Measurements from ENCODE around the gene SDF2. TPM values are rescaled to one million over a fixed set of nuclear protein-coding genes. Genes with fewer than 3 reads are reported as not detected.

The SDF2 gene
- total and polyA plus RNA-seq, 9 of the 15 experiments (the other 6 are each of a cell fraction or from before 2014, with no cell fraction given): 41.2 to 132 (median 65.6) TPM

DNA sequence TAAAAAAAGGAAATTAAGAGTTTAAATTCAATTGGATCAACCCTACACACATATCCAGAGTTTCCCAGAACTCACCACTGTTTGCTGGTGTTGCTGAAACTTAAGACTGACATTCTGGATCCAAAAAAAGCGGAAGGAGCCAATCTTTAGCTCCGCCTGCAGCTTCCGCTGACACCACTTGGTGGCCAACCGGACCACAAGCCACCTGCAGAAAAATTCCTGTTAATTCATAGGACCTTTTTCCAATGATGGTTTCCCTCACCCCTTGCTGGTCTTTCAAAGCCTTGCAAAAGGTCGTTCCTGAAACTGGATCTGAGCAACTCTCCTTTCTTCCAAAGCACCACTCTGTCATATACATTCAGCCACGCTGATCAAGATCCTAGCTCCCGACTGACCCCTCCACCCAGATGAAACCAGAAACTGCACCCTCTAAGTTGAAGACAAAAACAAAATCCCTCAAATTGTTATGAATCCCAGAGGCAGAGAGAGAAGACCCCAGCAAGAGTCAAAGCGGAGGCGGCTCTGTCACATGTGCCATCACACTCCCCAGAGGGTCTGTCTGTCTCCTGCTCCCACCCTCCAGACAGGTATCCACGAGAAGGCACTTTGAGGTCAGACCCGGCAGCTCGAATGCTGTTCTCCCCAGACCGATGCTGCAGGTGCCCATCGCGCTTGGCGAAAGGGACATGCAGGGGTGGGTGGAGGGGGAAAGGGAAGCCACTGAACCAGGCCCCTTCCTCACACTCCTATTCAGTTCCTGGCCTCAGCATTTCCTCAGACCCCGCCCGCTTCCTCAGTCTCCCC lies 17.5 kb downstream of the SDF2 start (continued):
- TF ChIP-seq, protein P1, sequence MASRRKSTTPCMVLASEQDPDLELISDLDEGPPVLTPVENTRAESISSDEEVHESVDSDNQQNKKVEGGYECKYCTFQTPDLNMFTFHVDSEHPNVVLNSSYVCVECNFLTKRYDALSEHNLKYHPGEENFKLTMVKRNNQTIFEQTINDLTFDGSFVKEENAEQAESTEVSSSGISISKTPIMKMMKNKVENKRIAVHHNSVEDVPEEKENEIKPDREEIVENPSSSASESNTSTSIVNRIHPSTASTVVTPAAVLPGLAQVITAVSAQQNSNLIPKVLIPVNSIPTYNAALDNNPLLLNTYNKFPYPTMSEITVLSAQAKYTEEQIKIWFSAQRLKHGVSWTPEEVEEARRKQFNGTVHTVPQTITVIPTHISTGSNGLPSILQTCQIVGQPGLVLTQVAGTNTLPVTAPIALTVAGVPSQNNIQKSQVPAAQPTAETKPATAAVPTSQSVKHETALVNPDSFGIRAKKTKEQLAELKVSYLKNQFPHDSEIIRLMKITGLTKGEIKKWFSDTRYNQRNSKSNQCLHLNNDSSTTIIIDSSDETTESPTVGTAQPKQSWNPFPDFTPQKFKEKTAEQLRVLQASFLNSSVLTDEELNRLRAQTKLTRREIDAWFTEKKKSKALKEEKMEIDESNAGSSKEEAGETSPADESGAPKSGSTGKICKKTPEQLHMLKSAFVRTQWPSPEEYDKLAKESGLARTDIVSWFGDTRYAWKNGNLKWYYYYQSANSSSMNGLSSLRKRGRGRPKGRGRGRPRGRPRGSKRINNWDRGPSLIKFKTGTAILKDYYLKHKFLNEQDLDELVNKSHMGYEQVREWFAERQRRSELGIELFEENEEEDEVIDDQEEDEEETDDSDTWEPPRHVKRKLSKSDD (conservative IDR thresholded peaks at IDR 0.05; ENCODE audit: low read length): no peak
- TF ChIP-seq FOXJ3 (CRISPR knock-in tag; IDR thresholded peaks at IDR 0.05): no peak
- TF ChIP-seq JUND (IDR thresholded peaks at IDR 0.05; ENCODE audit: borderline replicate concordance, low read depth, low read length): peak; percentile 57; the same call in 1 of the 2 replicates
- TF ChIP-seq JUND (tag; IDR thresholded peaks at IDR 0.05; ENCODE audit: borderline replicate concordance, low read depth, low read length): 0 out of 3 replicates have a peak, but pooled peaks have one; percentile 14
- no peak for TF ChIP-seq ADNP (tag; IDR thresholded peaks at IDR 0.05)
- no peak for TF ChIP-seq KLF13 (tag; IDR thresholded peaks at IDR 0.05; ENCODE audit: borderline replicate concordance, low read depth)
- TF ChIP-seq ZNF696 (CRISPR knock-in tag; conservative IDR thresholded peaks at IDR 0.05): no peak
- TF ChIP-seq ZEB2 (IDR thresholded peaks at IDR 0.05): peak; percentile 19; the same call in 1 of the 2 replicates
- 0 out of 2 replicates have a peak, but pooled peaks have one; percentile 22 for TF ChIP-seq FOXP1 (CRISPR knock-in tag; IDR thresholded peaks at IDR 0.05)
- TF ChIP-seq JUN (IDR thresholded peaks at IDR 0.05; ENCODE audit: borderline replicate concordance, low read depth, low read length): 0 out of 2 replicates have a peak, but pooled peaks have one; percentile 41
- TF ChIP-seq JUN (CRISPR knock-in tag; IDR thresholded peaks at IDR 0.05; ENCODE audit: borderline replicate concordance): no peak
- 0 out of 2 replicates have a peak, but pooled peaks have one; percentile 38 for TF ChIP-seq ZBTB7A (IDR thresholded peaks at IDR 0.05; ENCODE audit: borderline replicate concordance, control insufficient read depth, low read depth, low read length)
- TF ChIP-seq, protein P2, sequence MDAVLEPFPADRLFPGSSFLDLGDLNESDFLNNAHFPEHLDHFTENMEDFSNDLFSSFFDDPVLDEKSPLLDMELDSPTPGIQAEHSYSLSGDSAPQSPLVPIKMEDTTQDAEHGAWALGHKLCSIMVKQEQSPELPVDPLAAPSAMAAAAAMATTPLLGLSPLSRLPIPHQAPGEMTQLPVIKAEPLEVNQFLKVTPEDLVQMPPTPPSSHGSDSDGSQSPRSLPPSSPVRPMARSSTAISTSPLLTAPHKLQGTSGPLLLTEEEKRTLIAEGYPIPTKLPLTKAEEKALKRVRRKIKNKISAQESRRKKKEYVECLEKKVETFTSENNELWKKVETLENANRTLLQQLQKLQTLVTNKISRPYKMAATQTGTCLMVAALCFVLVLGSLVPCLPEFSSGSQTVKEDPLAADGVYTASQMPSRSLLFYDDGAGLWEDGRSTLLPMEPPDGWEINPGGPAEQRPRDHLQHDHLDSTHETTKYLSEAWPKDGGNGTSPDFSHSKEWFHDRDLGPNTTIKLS (IDR thresholded peaks at IDR 0.05; ENCODE audit: borderline replicate concordance, low read depth): peak; percentile 43; the same call in 1 of the 2 replicates
- TF ChIP-seq, protein P3, sequence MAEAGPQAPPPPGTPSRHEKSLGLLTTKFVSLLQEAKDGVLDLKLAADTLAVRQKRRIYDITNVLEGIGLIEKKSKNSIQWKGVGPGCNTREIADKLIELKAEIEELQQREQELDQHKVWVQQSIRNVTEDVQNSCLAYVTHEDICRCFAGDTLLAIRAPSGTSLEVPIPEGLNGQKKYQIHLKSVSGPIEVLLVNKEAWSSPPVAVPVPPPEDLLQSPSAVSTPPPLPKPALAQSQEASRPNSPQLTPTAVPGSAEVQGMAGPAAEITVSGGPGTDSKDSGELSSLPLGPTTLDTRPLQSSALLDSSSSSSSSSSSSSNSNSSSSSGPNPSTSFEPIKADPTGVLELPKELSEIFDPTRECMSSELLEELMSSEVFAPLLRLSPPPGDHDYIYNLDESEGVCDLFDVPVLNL (CRISPR knock-in tag; IDR thresholded peaks at IDR 0.05; ENCODE audit: low read depth): no peak
- TF ChIP-seq, protein P4, sequence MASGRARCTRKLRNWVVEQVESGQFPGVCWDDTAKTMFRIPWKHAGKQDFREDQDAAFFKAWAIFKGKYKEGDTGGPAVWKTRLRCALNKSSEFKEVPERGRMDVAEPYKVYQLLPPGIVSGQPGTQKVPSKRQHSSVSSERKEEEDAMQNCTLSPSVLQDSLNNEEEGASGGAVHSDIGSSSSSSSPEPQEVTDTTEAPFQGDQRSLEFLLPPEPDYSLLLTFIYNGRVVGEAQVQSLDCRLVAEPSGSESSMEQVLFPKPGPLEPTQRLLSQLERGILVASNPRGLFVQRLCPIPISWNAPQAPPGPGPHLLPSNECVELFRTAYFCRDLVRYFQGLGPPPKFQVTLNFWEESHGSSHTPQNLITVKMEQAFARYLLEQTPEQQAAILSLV (tag; IDR thresholded peaks at IDR 0.05): no peak
- TF ChIP-seq, protein P5, sequence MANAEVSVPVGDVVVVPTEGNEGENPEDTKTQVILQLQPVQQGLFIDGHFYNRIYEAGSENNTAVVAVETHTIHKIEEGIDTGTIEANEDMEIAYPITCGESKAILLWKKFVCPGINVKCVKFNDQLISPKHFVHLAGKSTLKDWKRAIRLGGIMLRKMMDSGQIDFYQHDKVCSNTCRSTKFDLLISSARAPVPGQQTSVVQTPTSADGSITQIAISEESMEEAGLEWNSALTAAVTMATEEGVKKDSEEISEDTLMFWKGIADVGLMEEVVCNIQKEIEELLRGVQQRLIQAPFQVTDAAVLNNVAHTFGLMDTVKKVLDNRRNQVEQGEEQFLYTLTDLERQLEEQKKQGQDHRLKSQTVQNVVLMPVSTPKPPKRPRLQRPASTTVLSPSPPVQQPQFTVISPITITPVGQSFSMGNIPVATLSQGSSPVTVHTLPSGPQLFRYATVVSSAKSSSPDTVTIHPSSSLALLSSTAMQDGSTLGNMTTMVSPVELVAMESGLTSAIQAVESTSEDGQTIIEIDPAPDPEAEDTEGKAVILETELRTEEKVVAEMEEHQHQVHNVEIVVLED (CRISPR knock-in tag; IDR thresholded peaks at IDR 0.05): no peak
- peak; percentile 43; the same call in 1 of the 2 replicates for TF ChIP-seq DPF2 (IDR thresholded peaks at IDR 0.05)
- no peak for TF ChIP-seq ZNF77 (CRISPR knock-in tag; IDR thresholded peaks at IDR 0.05)
